Islet of Langerhans (tissue), 1 donor: ENCODE results near the gene CYP4A22.
"Not testable (repeated sequence)": the region's sequence is repeated elsewhere in the genome, so short reads cannot be mapped to it uniquely, and the experiment has no call there.

Experiments used
- FAIRE-seq: peaks from one replicate; lab custom pipeline; 2011; peaks lifted over from hg19 to GRCh38; lab: Jason Lieb, UNC

Gene CYP4A22

GRCh38 chr1:47157957-47158356 is 20.7 kb downstream of the CYP4A22 start:
- FAIRE-seq, result not testable (repeated sequence)

GRCh38 chr1:47160716-47161115 is 23.5 kb downstream of the CYP4A22 start:
- FAIRE-seq, result no peak

GRCh38 chr1:47161298-47162040 is 24.2 kb downstream of the CYP4A22 start:
- FAIRE-seq, result no peak

GRCh38 chr1:47164552-47164951 is 27.3 kb downstream of the CYP4A22 start:
- FAIRE-seq, result no peak

GRCh38 chr1:47172782-47173181 is 35.5 kb downstream of the CYP4A22 start:
- FAIRE-seq, result no peak

- no peak for FAIRE-seq
Observed at GRCh38 chr1:47174656-47175020, 37.4 kb downstream of the CYP4A22 start.

GRCh38 chr1:47175227-47175934 is 38.1 kb downstream of the CYP4A22 start:
- no peak for FAIRE-seq

GRCh38 chr1:47178020-47178419 is 40.8 kb downstream of the CYP4A22 start:
- FAIRE-seq, result no peak

- no peak for FAIRE-seq
Observed at GRCh38 chr1:47178654-47179016, 41.4 kb downstream of the CYP4A22 start.

- FAIRE-seq, result no peak
Observed at GRCh38 chr1:47179017-47179987, 42.1 kb downstream of the CYP4A22 start.

GRCh38 chr1:47179988-47180563 is 42.8 kb downstream of the CYP4A22 start:
- no peak for FAIRE-seq

GRCh38 chr1:47180603-47181094 is 43.4 kb downstream of the CYP4A22 start:
- no peak for FAIRE-seq

- no peak for FAIRE-seq
Observed at GRCh38 chr1:47181095-47181954, 44.1 kb downstream of the CYP4A22 start.

- FAIRE-seq, result no peak
Observed at GRCh38 chr1:47181955-47182675, 44.9 kb downstream of the CYP4A22 start.

- FAIRE-seq, result no peak
Observed at GRCh38 chr1:47182676-47183235, 45.5 kb downstream of the CYP4A22 start.

GRCh38 chr1:47183308-47184089 is 46.3 kb downstream of the CYP4A22 start:
- no peak for FAIRE-seq

GRCh38 chr1:47184090-47184821 is 47.0 kb downstream of the CYP4A22 start:
- no peak for FAIRE-seq

GRCh38 chr1:47184822-47185677 is 47.8 kb downstream of the CYP4A22 start:
- no peak for FAIRE-seq
